Measurements from ENCODE around the gene INS. TPM values are rescaled to one million over a fixed set of nuclear protein-coding genes. Genes with fewer than 3 reads are reported as not detected.

Gene INS
- polyA plus RNA-seq, 2 of the 4 experiments (the other 2 are of a cell fraction), result not detected

DNA sequence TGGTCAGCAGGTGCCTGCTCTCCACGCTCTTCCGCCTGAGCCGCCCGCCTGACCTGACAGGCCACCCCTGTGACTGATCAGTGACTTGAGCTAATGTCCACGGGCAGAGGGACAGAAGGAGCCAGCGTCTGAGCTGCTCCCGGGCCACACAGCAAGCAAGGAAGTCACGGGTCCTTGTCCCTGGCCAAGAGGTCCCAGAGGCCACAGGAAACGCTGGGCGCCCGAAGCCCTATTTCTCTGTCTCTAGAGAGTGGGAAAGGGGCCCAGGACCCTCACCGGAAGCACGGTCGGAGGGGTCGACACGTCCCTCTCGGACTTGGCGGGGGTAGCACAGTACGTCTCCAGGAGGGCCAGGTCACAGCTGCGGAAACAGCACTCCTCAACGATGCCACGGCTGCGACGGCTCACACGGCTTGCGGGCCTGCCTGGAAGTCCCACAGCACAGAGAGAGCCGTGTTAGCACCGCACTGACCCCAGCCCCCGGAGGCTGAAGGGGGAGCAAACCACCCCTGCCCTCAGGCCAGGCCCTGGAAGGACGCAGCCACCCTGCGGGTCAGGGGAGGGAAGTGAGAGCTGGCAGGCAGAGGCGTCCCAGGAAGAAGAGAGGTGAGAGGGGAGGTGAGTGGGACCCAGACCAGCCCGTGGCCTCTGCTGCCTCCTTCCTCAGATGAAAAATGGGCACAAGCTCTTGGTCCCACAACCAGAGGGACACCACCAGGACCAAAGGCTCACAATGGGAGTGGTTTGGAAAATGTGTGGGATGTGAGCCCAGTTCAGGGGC, 27.6 kb downstream of the INS start:
- ChIA-PET CTCF (interaction anchor here (1.0 to 12.1 kb wide), 5 partner anchors 17 to 586 kb away, joined by 3 to 152 read pairs (median 5); no protein-coding TSS in a partner anchor), POLR2A (no interaction called here)
- Histone ChIP-seq H3K27ac (no peak overlapping the region), H3K9me3 (no peaks in the 10 kb centered on the region), H3K4me1 (peaks cover 9% of the 10 kb centered on the region), H3K4me3 (no peak overlapping the region), H3K4me2 (no peak overlapping the region)
- ATAC-seq (no peak), DNase-seq (ENCODE audit: low read depth in 1 of 2, low spot score in 1 of 2) (no peak), FAIRE-seq (no peak)
- TF ChIP-seq HOXB13 (CRISPR knock-in tag; IDR thresholded peaks at IDR 0.05; ENCODE audit: low read depth), result no peak
- TF ChIP-seq MAFK (IDR thresholded peaks at IDR 0.05; ENCODE audit: partially characterized antibody), result no peak
- TF ChIP-seq ZC3H11A (IDR thresholded peaks at IDR 0.05), result no peak
- no peak for TF ChIP-seq RFX5 (IDR thresholded peaks at IDR 0.05)
- TF ChIP-seq SREBF2 (IDR thresholded peaks at IDR 0.05), result no peak
- no peak for TF ChIP-seq PHF8 (IDR thresholded peaks at IDR 0.05; ENCODE audit: borderline replicate concordance, low read depth)
- WGBS (ENCODE audit: missing lambda C conversion rate), result 73% methylated on average over 28 of the region's 33 CpGs

DNA sequence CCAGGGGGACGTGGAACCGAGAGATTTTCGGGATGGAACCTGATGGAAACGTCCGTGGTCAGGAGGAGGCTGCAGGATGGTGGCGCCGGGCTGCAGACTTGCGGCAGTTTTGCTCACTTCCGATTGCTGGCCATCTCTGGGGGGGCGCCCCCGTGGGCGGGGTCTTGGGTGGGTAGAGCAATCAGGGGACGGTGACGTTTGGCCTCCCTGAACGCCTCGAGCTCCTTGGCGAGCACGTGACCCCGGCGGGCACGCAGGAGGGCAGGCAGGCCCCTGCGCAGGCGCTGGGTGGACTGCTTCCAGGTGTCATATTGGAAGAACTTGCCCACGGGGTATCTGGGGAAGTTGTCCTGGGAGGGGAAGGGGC, 28.2 kb downstream of the INS start:
- ChIA-PET POLR2A (no interaction called here), CTCF (interaction anchor here (1.2 to 12.1 kb wide), 4 partner anchors 18 to 482 kb away, joined by 3 to 152 read pairs (median 4); no protein-coding TSS in a partner anchor)
- no peak overlapping the region for H3K4me3 ChIP-seq
- H3K4me2 ChIP-seq, result no peak overlapping the region
- ATAC-seq, result no peak
- no peaks in the 10 kb centered on the region for H3K9me3 ChIP-seq
- DNase-seq (ENCODE audit: low read depth in 1 of 2, low spot score in 1 of 2), result no peak
- H3K4me1 ChIP-seq, result peaks cover 8% of the 10 kb centered on the region
- FAIRE-seq, result no peak
- TF ChIP-seq HOXB5 (CRISPR knock-in tag; IDR thresholded peaks at IDR 0.05) (no peak), ATOH8 (CRISPR knock-in tag; IDR thresholded peaks at IDR 0.05; ENCODE audit: low read depth) (no peak)
- 70% methylated on average over 20 of the region's 24 CpGs for WGBS (ENCODE audit: missing lambda C conversion rate)
- H3K27ac ChIP-seq, result no peak overlapping the region

DNA sequence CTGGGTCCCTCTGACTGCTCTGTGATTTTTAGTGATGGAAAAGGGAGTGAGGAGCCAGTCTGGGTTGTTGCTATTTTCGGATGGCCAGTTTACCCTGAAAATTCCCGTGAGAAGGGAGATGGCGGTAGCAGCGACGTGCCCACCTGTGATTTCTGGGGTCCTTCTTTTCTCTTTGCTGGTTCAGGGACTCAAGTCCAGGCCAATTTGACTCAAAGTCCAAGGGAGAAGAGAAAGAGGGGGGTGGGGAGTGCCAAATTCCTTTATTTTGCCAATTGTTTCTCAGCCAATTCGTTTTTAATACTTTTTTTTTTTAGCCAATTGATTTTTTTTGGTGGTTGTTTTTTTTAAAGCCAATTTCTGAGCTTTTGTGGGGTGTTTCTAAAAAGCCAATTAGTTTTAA, 28.8 kb downstream of the INS start:
- POLR2A ChIA-PET, result no interaction called here
- CTCF ChIA-PET, result interaction anchor here (0.7 to 12.1 kb wide), 3 partner anchors 18 to 482 kb away, joined by 3 to 152 read pairs (median 3); no protein-coding TSS in a partner anchor
- H3K27ac ChIP-seq, result no peak overlapping the region
- FAIRE-seq, result no peak
- no peaks in the 10 kb centered on the region for H3K9me3 ChIP-seq
- 71% methylated on average over 6 of the region's 6 CpGs for WGBS (ENCODE audit: missing lambda C conversion rate)
- no peak for ATAC-seq
- TF ChIP-seq, protein P1, sequence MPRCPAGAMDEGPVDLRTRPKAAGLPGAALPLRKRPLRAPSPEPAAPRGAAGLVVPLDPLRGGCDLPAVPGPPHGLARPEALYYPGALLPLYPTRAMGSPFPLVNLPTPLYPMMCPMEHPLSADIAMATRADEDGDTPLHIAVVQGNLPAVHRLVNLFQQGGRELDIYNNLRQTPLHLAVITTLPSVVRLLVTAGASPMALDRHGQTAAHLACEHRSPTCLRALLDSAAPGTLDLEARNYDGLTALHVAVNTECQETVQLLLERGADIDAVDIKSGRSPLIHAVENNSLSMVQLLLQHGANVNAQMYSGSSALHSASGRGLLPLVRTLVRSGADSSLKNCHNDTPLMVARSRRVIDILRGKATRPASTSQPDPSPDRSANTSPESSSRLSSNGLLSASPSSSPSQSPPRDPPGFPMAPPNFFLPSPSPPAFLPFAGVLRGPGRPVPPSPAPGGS (IDR thresholded peaks at IDR 0.05), result no peak
- no peak for TF ChIP-seq RFX5 (IDR thresholded peaks at IDR 0.05)
- no peak for TF ChIP-seq TP53 (CRISPR knock-in tag; IDR thresholded peaks at IDR 0.05)
- no peak for TF ChIP-seq USF2 (IDR thresholded peaks at IDR 0.05)
- TF ChIP-seq ZSCAN20 (CRISPR knock-in tag; IDR thresholded peaks at IDR 0.05), result no peak
- no peak for TF ChIP-seq NR3C1 (IDR thresholded peaks at IDR 0.05)
- no peak for TF ChIP-seq PHF8 (IDR thresholded peaks at IDR 0.05; ENCODE audit: borderline replicate concordance, low read depth)
- TF ChIP-seq CBX2 (IDR thresholded peaks at IDR 0.05; ENCODE audit: borderline replicate concordance, low read depth), result no peak
- no peak for TF ChIP-seq MYC (IDR thresholded peaks at IDR 0.05; ENCODE audit: borderline replicate concordance, low read length)
- TF ChIP-seq HOXB5 (CRISPR knock-in tag; IDR thresholded peaks at IDR 0.05), result no peak
- TF ChIP-seq ESRRA (IDR thresholded peaks at IDR 0.05; ENCODE audit: borderline replicate concordance, low read length), result no peak
- TF ChIP-seq ZC3H11A (IDR thresholded peaks at IDR 0.05), result no peak
- no peak for TF ChIP-seq RARB (CRISPR knock-in tag; IDR thresholded peaks at IDR 0.05)
- TF ChIP-seq, protein P2, sequence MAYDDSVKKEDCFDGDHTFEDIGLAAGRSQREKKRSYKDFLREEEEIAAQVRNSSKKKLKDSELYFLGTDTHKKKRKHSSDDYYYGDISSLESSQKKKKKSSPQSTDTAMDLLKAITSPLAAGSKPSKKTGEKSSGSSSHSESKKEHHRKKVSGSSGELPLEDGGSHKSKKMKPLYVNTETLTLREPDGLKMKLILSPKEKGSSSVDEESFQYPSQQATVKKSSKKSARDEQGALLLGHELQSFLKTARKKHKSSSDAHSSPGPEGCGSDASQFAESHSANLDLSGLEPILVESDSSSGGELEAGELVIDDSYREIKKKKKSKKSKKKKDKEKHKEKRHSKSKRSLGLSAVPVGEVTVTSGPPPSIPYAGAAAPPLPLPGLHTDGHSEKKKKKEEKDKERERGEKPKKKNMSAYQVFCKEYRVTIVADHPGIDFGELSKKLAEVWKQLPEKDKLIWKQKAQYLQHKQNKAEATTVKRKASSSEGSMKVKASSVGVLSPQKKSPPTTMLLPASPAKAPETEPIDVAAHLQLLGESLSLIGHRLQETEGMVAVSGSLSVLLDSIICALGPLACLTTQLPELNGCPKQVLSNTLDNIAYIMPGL (CRISPR knock-in tag; IDR thresholded peaks at IDR 0.05; ENCODE audit: borderline replicate concordance), result no peak
- TF ChIP-seq ZNF302 (CRISPR knock-in tag; IDR thresholded peaks at IDR 0.05), result no peak
- TF ChIP-seq EHMT2 (IDR thresholded peaks at IDR 0.05; ENCODE audit: low read depth), result no peak
- H3K4me3 ChIP-seq, result no peak overlapping the region
- no peak for DNase-seq (ENCODE audit: low read depth in 1 of 2, low spot score in 1 of 2)
- H3K4me1 ChIP-seq, result peaks cover 2% of the 10 kb centered on the region; the same call in 1 of the 3 replicates
- no peak overlapping the region for H3K4me2 ChIP-seq

Data from A549 (cell line).